Measurements from ENCODE around the gene FBRSL1. TPM values are rescaled to one million over a fixed set of nuclear protein-coding genes. Genes with fewer than 3 reads are reported as not detected.

The FBRSL1 gene
- total and polyA plus RNA-seq, 2 donors (not counting 1 experiment from before 2014, with no cell fraction given): 62.6 to 112 TPM

DNA sequence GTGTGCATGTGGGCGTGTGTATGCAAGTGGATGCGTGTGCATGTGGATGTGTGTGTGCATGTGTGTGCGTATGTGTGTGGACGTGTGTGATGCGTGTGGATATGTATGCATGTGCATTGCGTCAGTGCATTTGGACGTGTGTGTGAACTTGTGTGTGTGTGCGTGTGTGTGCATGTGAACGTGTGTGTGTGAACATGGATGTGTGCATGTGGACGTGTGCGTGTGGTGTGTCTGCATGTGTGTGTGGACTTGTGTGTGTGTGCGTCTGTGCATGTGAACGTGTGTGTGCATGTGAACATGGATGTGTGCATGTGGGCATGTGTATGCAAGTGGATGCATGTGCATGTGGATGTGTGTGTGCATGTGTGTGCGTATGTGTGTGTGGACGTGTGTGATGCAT, 34.4 kb upstream of the FBRSL1 start:
- DNase-seq (no peak), ATAC-seq (ENCODE audit: low read depth) (no peak)
- Histone ChIP-seq H3K4me3 (ENCODE audit: control extremely low read depth in 1 of 5, extremely low read depth in 1 of 5, insufficient read depth in 1 of 5, low read depth in 2 of 5, low read length in 4 of 5) (no peak overlapping the region), H3K9ac (ENCODE audit: low read length) (no peak overlapping the region), H3K27me3 (replicated peaks in 1 of 4; ENCODE audit: control extremely low read depth in 1 of 4, control insufficient read depth in 3 of 4, insufficient read depth in 4 of 4, low read length in 3 of 4) (no peaks in the 10 kb centered on the region), H3K79me2 (ENCODE audit: control insufficient read depth, insufficient read depth, low read length) (peaks cover 3% of the 10 kb centered on the region), H2AFZ (ENCODE audit: insufficient read depth, low read depth, low read length, poor library complexity, severe bottlenecking) (no peak overlapping the region), H4K20me1 (ENCODE audit: control insufficient read depth, insufficient read depth, low read length, poor library complexity, severe bottlenecking) (no peaks in the 10 kb centered on the region), H3K4me2 (replicated peaks; ENCODE audit: low read depth, low read length, poor library complexity, severe bottlenecking) (no peak overlapping the region), H3K36me3 (replicated peaks in 1 of 2; ENCODE audit: control extremely low read depth in 1 of 2, control insufficient read depth in 1 of 2, extremely low read depth in 1 of 2, insufficient read depth in 2 of 2, low read length in 1 of 2) (no peaks in the 10 kb centered on the region), H3K4me1 (ENCODE audit: control insufficient read depth in 2 of 2, insufficient read depth in 2 of 2, low read length in 2 of 2) (peaks cover 16 to 32% of the 10 kb centered on the region in 2 donors), H3K27ac (ENCODE audit: low read length in 2 of 2) (no peak overlapping the region), H3K9me3 (ENCODE audit: control extremely low read depth in 1 of 3, control insufficient read depth in 2 of 3, insufficient read depth in 1 of 3, low read length in 2 of 3) (peaks cover 0 to 8% (median 2%) of the 10 kb centered on the region in 3 donors)
- Mint-ChIP-seq H3K4me1 (peaks cover 38% of the 10 kb centered on the region), H3K27ac (peak overlapping the region; percentile 72), H3K4me3 (no peak overlapping the region), H3K27me3 (no peaks in the 10 kb centered on the region), H3K9me3 (ENCODE audit: insufficient read depth) (no peaks in the 10 kb centered on the region)
- CTCF ChIA-PET: no interaction called here
- TF ChIP-seq, protein P1, sequence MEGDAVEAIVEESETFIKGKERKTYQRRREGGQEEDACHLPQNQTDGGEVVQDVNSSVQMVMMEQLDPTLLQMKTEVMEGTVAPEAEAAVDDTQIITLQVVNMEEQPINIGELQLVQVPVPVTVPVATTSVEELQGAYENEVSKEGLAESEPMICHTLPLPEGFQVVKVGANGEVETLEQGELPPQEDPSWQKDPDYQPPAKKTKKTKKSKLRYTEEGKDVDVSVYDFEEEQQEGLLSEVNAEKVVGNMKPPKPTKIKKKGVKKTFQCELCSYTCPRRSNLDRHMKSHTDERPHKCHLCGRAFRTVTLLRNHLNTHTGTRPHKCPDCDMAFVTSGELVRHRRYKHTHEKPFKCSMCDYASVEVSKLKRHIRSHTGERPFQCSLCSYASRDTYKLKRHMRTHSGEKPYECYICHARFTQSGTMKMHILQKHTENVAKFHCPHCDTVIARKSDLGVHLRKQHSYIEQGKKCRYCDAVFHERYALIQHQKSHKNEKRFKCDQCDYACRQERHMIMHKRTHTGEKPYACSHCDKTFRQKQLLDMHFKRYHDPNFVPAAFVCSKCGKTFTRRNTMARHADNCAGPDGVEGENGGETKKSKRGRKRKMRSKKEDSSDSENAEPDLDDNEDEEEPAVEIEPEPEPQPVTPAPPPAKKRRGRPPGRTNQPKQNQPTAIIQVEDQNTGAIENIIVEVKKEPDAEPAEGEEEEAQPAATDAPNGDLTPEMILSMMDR (IDR thresholded peaks at IDR 0.05): no peak
- TF ChIP-seq EZH2 (IDR thresholded peaks at IDR 0.05; ENCODE audit: borderline replicate concordance, insufficient read depth, low read depth, low read length, poor library complexity, severe bottlenecking): no peak
- POLR2A ChIA-PET: no interaction called here
- 92% methylated on average over 15 of the region's 15 CpGs for WGBS (ENCODE audit: insufficient coverage)
- intact Hi-C loops (cut with micrococcal nuclease): no loop called here

DNA sequence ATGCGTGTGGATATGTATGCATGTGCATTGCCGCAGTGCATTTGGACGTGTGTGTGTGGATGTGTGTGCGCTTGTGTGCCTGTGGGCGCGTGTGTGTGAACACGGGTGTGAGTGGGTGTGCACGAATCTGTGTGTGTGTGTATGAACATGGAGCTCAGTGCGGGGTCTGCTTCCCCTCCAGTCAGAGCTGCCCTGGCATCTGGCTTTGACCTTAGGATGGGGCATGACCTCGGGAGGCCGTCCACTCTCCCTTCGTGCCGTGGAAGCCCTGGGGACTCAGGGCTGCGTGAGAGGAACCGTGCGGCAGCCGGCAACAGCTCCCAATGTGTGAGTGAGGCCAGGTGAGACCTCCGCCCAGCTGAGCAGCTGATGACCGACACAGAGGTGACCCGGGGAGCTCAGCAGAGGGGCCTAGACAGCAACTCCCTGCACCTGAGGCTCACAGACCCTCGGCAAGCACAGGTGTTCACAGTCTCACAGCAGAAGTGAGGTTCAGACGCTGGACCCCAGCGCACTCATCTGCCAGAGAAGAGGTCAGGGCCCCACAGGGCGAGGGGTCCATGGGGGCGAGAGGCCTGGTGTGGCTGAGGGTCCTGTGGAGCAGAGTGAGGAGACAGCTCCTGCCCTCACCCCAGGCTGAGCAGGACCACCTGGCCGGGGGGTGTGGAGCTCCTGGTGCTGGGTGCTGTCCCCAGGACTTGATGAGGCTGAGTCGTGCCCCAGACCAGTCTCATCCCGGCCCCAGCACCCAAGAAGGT, 33.6 kb upstream of the FBRSL1 start:
- DNase-seq: no peak
- H3K9ac ChIP-seq (ENCODE audit: low read length): no peak overlapping the region
- intact Hi-C loops (cut with micrococcal nuclease): no loop called here
- ChIA-PET CTCF (no interaction called here), POLR2A (no interaction called here)
- ATAC-seq (ENCODE audit: low read depth): no peak
- Mint-ChIP-seq H3K4me3 (no peak overlapping the region), H3K27me3 (no peaks in the 10 kb centered on the region), H3K9me3 (ENCODE audit: insufficient read depth) (no peaks in the 10 kb centered on the region), H3K4me1 (peaks cover 35% of the 10 kb centered on the region), H3K27ac (peak overlapping the region; percentile 72)
- H3K4me1 ChIP-seq (ENCODE audit: control insufficient read depth in 2 of 2, insufficient read depth in 2 of 2, low read length in 2 of 2): peaks cover 8 to 29% of the 10 kb centered on the region in 2 donors
- no peaks in the 10 kb centered on the region for H4K20me1 ChIP-seq (ENCODE audit: control insufficient read depth, insufficient read depth, low read length, poor library complexity, severe bottlenecking)
- H3K79me2 ChIP-seq (ENCODE audit: control insufficient read depth, insufficient read depth, low read length): peaks cover 3% of the 10 kb centered on the region
- WGBS (ENCODE audit: insufficient coverage): 91% methylated on average over 28 of the region's 28 CpGs
- peaks cover 0 to 10% (median 2%) of the 10 kb centered on the region in 3 donors for H3K9me3 ChIP-seq (ENCODE audit: control extremely low read depth in 1 of 3, control insufficient read depth in 2 of 3, insufficient read depth in 1 of 3, low read length in 2 of 3)
- no peaks in the 10 kb centered on the region for H3K36me3 ChIP-seq (replicated peaks in 1 of 2; ENCODE audit: control extremely low read depth in 1 of 2, control insufficient read depth in 1 of 2, extremely low read depth in 1 of 2, insufficient read depth in 2 of 2, low read length in 1 of 2)
- no peaks in the 10 kb centered on the region for H3K27me3 ChIP-seq (replicated peaks in 1 of 4; ENCODE audit: control extremely low read depth in 1 of 4, control insufficient read depth in 3 of 4, insufficient read depth in 4 of 4, low read length in 3 of 4)
- H2AFZ ChIP-seq (ENCODE audit: insufficient read depth, low read depth, low read length, poor library complexity, severe bottlenecking): no peak overlapping the region
- H3K4me3 ChIP-seq (ENCODE audit: control extremely low read depth in 1 of 5, extremely low read depth in 1 of 5, insufficient read depth in 1 of 5, low read depth in 2 of 5, low read length in 4 of 5): no peak overlapping the region
- H3K4me2 ChIP-seq (replicated peaks; ENCODE audit: low read depth, low read length, poor library complexity, severe bottlenecking): no peak overlapping the region
- no peak overlapping the region for H3K27ac ChIP-seq (ENCODE audit: low read length in 2 of 2)
- TF ChIP-seq, protein P1 (IDR thresholded peaks at IDR 0.05): no peak
- TF ChIP-seq EZH2 (IDR thresholded peaks at IDR 0.05; ENCODE audit: borderline replicate concordance, insufficient read depth, low read depth, low read length, poor library complexity, severe bottlenecking): no peak
